Immature natural killer cell (primary cell): Measurements from ENCODE around the gene RUSC2. TPM values are rescaled to one million over a fixed set of nuclear protein-coding genes. Genes with fewer than 3 reads are reported as not detected.
A peak's percentile ranks its signal among the peaks of the same experiment; 100 is the strongest.
"Not testable (repeated sequence)": the region's sequence is repeated elsewhere in the genome, so short reads cannot be mapped to it uniquely, and the experiment has no call there.

Experiments
- DNase-seq, 3 donors: peaks; one replicate each; pipeline ENCODE4 v3.0.0; 2022; ENCODE audit warnings: mixed read lengths in 1 of 3
- H3K27ac Mint-ChIP-seq, 6 donors: one replicate each; pipeline ENCODE4 v1.8.0; 2020; ENCODE audit warnings: mixed read lengths in 6 of 6, mild to moderate bottlenecking in 5 of 6, inconsistent platforms in 4 of 6, moderate library complexity in 3 of 6
- H3K27me3 Mint-ChIP-seq, 3 donors: one replicate each; pipeline ENCODE4 v1.8.0; 2020 to 2021; ENCODE audit warnings: low read depth in 3 of 3, mild to moderate bottlenecking in 3 of 3, mixed read lengths in 3 of 3, moderate library complexity in 3 of 3, inconsistent platforms in 1 of 3
- H3K36me3 Mint-ChIP-seq, 3 donors: one replicate each; pipeline ENCODE4 v1.8.0; 2020; ENCODE audit warnings: mixed read lengths in 3 of 3, inconsistent platforms in 2 of 3, mild to moderate bottlenecking in 2 of 3
- H3K4me1 Mint-ChIP-seq, 2 donors: one replicate each; pipeline ENCODE4 v1.8.0; 2020; ENCODE audit warnings: inconsistent platforms in 2 of 2, mild to moderate bottlenecking in 2 of 2, mixed read lengths in 2 of 2, moderate library complexity in 1 of 2
- H3K4me3 Mint-ChIP-seq, 5 donors: one replicate each; pipeline ENCODE4 v1.8.0; 2020; ENCODE audit warnings: mild to moderate bottlenecking in 5 of 5, mixed read lengths in 5 of 5, inconsistent platforms in 3 of 5, moderate library complexity in 3 of 5
- H3K9me3 Mint-ChIP-seq, 6 donors: one replicate each; pipeline ENCODE4 v1.8.0; 2020; ENCODE audit warnings: mild to moderate bottlenecking in 6 of 6, mixed read lengths in 6 of 6, inconsistent platforms in 4 of 6, moderate library complexity in 3 of 6
- polyA plus RNA-seq, 3 donors: library from polyadenylated mRNA; unstranded; fragments of 300-500 nt; fragmentation: Illumina TruSeq; gene quantifications; one replicate each; pipeline ENCODE4 v1.2.3, GENCODE V29; 2021

RUSC2 gene
- polyA plus RNA-seq, 3 donors from 2014 or later: 0.44 to 0.69 TPM; not detected in 1

- Mint-ChIP-seq H3K4me1 (no peaks in the 10 kb centered on the region), H3K27me3 (peaks cover 0 to 6% (median 2%) of the 10 kb centered on the region in 3 donors), H3K4me3 (no peak overlapping the region), H3K27ac (peak overlapping the region in 1 of 6 donors; percentile 34), H3K36me3 (no peaks in the 10 kb centered on the region), H3K9me3 (no peaks in the 10 kb centered on the region)
- peak in 2 of 3 donors; percentile 10 to 14 for DNase-seq
Observed at GRCh38 chr9:35481347-35481975, 8.4 kb upstream of the RUSC2 start.

GRCh38 chr9:35482071-35482470 lies 7.8 kb upstream of the RUSC2 start:
- no peak for DNase-seq
- Mint-ChIP-seq H3K27ac (peak overlapping the region in 1 of 6 donors; percentile 34), H3K9me3 (no peaks in the 10 kb centered on the region), H3K27me3 (peaks cover 0 to 2% (median 0%) of the 10 kb centered on the region in 3 donors), H3K4me1 (no peaks in the 10 kb centered on the region), H3K4me3 (no peak overlapping the region), H3K36me3 (no peaks in the 10 kb centered on the region)

- Mint-ChIP-seq H3K4me3 (no peak overlapping the region), H3K27me3 (peaks cover 1 to 3% (median 2%) of the 10 kb centered on the region in 3 donors), H3K4me1 (peaks cover 4 to 6% of the 10 kb centered on the region in 2 donors), H3K36me3 (no peaks in the 10 kb centered on the region), H3K27ac (no peak overlapping the region), H3K9me3 (no peaks in the 10 kb centered on the region)
- DNase-seq: no peak
Observed at GRCh38 chr9:35484406-35484805, 5.5 kb upstream of the RUSC2 start.

GRCh38 chr9:35487081-35487480 lies 2.8 kb upstream of the RUSC2 start:
- H3K27ac Mint-ChIP-seq: no peak overlapping the region
- H3K4me1 Mint-ChIP-seq: peaks cover 17 to 28% of the 10 kb centered on the region in 2 donors
- no peaks in the 10 kb centered on the region for H3K9me3 Mint-ChIP-seq
- no peaks in the 10 kb centered on the region for H3K36me3 Mint-ChIP-seq
- DNase-seq: no peak
- H3K27me3 Mint-ChIP-seq: peaks cover 0 to 8% (median 4%) of the 10 kb centered on the region in 3 donors
- no peak overlapping the region for H3K4me3 Mint-ChIP-seq

DNA sequence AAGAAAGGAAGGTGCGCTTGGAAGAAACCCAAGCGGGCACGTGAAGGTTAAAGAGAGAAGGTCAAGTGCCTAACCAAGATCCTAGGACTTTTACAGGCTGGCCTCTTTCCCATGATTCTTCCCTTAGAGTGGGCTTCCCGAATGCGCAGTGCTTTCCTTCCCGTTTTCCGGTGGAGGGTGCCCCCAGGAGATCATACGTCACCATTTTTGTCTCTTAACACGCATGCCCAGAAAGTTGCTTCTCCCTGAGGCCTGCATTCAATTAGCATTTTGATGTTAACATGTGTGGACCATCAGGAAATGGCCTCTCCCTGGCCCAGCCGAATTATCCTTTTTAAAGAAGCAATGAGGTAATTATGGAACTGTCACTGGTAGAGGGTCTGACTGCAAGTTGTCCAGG lies 1.9 kb upstream of the RUSC2 start:
- H3K9me3 Mint-ChIP-seq: no peaks in the 10 kb centered on the region
- H3K36me3 Mint-ChIP-seq: no peaks in the 10 kb centered on the region
- H3K4me1 Mint-ChIP-seq: peaks cover 17 to 35% of the 10 kb centered on the region in 2 donors
- no peak for DNase-seq
- peak overlapping the region in 1 of 6 donors; percentile 73 for H3K27ac Mint-ChIP-seq
- peaks cover 0 to 8% (median 4%) of the 10 kb centered on the region in 3 donors for H3K27me3 Mint-ChIP-seq
- peak overlapping the region; percentile 40 to 70 (median 60) for H3K4me3 Mint-ChIP-seq

- Mint-ChIP-seq H3K4me1 (peaks cover 17 to 35% of the 10 kb centered on the region in 2 donors), H3K4me3 (peak overlapping the region; percentile 57 to 74 (median 72)), H3K9me3 (no peaks in the 10 kb centered on the region), H3K27me3 (peaks cover 0 to 8% (median 4%) of the 10 kb centered on the region in 3 donors), H3K27ac (peak overlapping the region in 1 of 6 donors; percentile 73), H3K36me3 (no peaks in the 10 kb centered on the region)
- no peak for DNase-seq
Observed at GRCh38 chr9:35488566-35489312, 1.2 kb upstream of the RUSC2 start.

DNA sequence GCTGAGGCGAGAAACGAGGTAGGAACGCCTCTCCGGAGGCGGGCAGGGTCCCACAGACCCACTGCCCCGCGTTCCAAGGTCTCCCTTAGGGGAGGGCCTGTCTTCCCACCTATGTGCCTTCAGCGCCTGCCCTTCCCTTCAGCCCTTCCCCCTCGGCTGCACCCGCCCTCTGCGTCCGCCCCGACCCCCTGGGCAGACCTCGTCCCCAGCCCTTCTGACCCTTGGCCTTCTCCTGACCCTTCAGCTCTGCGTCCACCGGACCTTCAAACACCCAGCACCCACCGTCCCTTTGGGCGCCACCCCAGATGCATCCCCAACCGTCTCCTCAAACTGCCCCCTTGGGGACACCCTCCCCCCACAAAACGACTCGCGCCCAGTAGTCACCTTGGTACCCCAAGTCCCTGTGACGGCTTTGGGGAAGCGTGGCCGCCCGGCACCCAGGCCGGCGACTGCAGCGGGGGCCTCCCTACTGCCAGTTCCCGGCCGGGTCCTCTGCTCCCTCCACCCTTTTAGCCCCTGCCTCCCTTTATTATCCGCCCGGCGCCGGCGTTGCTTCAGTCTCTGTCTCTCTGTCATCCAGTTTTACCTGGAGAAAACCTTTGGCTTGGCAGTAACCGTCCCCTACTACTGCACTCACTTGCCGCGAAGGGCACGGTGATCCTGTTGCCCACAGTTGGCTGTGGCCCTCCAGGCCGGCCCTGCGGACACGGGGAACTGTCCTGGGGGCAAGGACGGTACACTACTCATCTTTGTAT lies 421 bp downstream of the RUSC2 start:
- Mint-ChIP-seq H3K9me3 (no peaks in the 10 kb centered on the region), H3K4me1 (peaks cover 17 to 35% of the 10 kb centered on the region in 2 donors), H3K36me3 (no peaks in the 10 kb centered on the region), H3K4me3 (peak overlapping the region; percentile 80 to 85 (median 84)), H3K27ac (peak overlapping the region in 3 of 6 donors; percentile 18 to 51 (median 29)), H3K27me3 (peaks cover under 1 to 8% (median 4%) of the 10 kb centered on the region in 3 donors)
- DNase-seq: no peak

GRCh38 chr9:35490910-35491465 lies 1.1 kb downstream of the RUSC2 start:
- H3K9me3 Mint-ChIP-seq: no peaks in the 10 kb centered on the region
- H3K4me1 Mint-ChIP-seq: peaks cover 17 to 35% of the 10 kb centered on the region in 2 donors
- H3K27me3 Mint-ChIP-seq: peaks cover 3 to 8% (median 4%) of the 10 kb centered on the region in 3 donors
- no peaks in the 10 kb centered on the region for H3K36me3 Mint-ChIP-seq
- DNase-seq: no peak
- H3K27ac Mint-ChIP-seq: peak overlapping the region in 1 of 6 donors; percentile 60
- H3K4me3 Mint-ChIP-seq: peak overlapping the region; percentile 80 to 85 (median 84)

DNA sequence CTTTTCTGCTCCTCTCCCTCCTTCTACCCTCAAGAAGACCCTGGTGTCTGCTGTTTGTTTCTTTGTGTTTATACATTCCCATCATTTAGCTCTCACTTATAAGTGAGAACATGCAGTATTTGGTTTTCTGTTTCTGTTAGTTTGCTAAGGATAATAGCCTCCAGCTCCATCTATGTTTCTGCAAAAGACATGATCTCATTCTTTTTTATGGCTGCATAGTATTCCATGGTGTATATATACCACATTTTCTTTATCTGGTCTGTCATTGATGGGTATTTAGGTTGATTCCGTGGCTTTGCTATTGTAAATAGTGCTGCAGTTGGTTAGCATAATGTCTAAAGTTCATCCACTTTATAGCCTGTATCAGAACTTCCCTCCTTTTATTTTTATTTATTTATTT lies 3.2 kb downstream of the RUSC2 start:
- DNase-seq, H3K27me3 Mint-ChIP-seq, H3K4me3 Mint-ChIP-seq, H3K9me3 Mint-ChIP-seq, H3K36me3 Mint-ChIP-seq, H3K27ac Mint-ChIP-seq: not testable (repeated sequence)
- peaks cover 17 to 35% of the 10 kb centered on the region in 2 donors for H3K4me1 Mint-ChIP-seq

GRCh38 chr9:35495984-35496383 lies 6.1 kb downstream of the RUSC2 start:
- no peak for DNase-seq
- Mint-ChIP-seq H3K36me3 (no peaks in the 10 kb centered on the region), H3K4me1 (peaks cover 6 to 26% of the 10 kb centered on the region in 2 donors), H3K4me3 (no peak overlapping the region), H3K27ac (no peak overlapping the region), H3K9me3 (no peaks in the 10 kb centered on the region), H3K27me3 (peaks cover 0 to 5% (median 3%) of the 10 kb centered on the region in 3 donors)

DNA sequence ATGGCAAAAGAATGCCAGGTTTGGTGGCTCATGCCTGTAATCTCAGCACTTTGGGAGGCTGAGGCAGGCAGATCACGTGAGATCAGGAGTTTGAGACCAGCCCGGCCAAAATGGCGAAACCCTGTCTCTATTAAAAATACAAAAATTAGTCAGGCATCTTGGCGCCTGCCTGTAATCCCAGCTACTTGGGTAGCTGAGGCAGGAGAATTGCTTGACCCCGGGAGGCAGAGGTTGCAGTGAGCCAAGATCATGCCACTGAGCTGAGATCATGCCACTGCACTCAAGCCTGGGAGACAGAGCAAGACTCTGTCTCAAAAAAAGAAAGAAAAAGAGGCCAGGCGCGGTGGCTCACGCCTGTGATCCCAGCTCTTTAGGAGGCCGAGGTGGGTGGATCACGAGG lies 8.3 kb downstream of the RUSC2 start:
- H3K9me3 Mint-ChIP-seq, DNase-seq, H3K36me3 Mint-ChIP-seq, H3K27ac Mint-ChIP-seq, H3K4me3 Mint-ChIP-seq, H3K27me3 Mint-ChIP-seq, H3K4me1 Mint-ChIP-seq: not testable (repeated sequence)

DNA sequence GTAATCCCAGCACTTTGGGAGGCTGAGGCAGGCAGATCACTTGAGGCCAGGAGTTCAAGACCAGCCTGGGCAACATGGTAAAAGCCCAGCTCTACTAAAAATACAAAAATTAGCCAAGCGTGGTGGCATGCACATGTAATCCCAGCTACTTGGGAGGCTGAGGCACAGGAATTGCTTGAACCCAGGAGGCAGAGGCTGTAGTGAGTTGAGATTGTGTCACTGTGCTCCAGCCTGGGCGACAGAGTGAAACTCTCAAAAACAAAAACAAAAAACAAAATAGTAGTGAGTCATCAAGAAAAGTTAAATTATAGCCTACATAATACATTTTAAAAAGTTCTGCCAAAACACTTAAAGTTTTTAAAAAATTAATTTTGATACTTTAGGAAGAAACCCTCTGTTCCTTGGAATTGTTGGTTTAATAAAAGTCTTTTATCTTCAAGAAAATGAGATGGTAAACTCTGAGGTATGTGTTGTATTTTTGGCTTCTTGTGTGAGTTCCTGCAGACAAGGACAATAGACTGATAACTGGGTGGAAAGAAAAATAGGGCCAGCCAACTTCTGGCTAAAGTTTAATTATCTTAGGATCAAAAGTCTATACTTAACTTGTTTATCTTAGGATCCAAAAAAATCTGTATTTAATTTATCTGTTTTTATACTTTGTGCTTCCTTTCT lies 9.3 kb downstream of the RUSC2 start:
- DNase-seq: no peak
- Mint-ChIP-seq H3K27ac (no peak overlapping the region), H3K4me1 (peaks cover 0 to 8% of the 10 kb centered on the region in 2 donors), H3K36me3 (no peaks in the 10 kb centered on the region), H3K9me3 (no peaks in the 10 kb centered on the region), H3K27me3 (peaks cover 0 to 3% (median 2%) of the 10 kb centered on the region in 3 donors), H3K4me3 (no peak overlapping the region)

- no peak overlapping the region for H3K4me3 Mint-ChIP-seq
- peaks cover 0 to 3% (median 2%) of the 10 kb centered on the region in 3 donors for H3K27me3 Mint-ChIP-seq
- H3K9me3 Mint-ChIP-seq: no peaks in the 10 kb centered on the region
- H3K27ac Mint-ChIP-seq: no peak overlapping the region
- H3K36me3 Mint-ChIP-seq: no peaks in the 10 kb centered on the region
- DNase-seq: no peak
- peaks cover 0 to 8% of the 10 kb centered on the region in 2 donors for H3K4me1 Mint-ChIP-seq
Observed at GRCh38 chr9:35499701-35500030, 9.8 kb downstream of the RUSC2 start.
